Esophagus muscularis mucosa (tissue), 4 donors: Measurements from ENCODE around the gene NANOS1.

Source experiments
- EP300 ChIP-seq: sonication (generic); formaldehyde crosslinking; IDR thresholded peaks from one replicate; pipeline ENCODE4 v1.6.1; 2017; ENCODE audit warnings: antibody characterized with exemption
- POLR2A ChIP-seq: fragments of 450-650 bp; IDR thresholded peaks from one replicate; pipeline ENCODE4 v1.6.1; 2017; ENCODE audit warnings: antibody characterized with exemption, moderate library complexity, mild to moderate bottlenecking, low read depth
- POLR2AphosphoS5 ChIP-seq, 2 donors: sonication (generic); formaldehyde crosslinking; IDR thresholded peaks; one replicate each; pipeline ENCODE4 v1.6.1; 2017; ENCODE audit warnings: antibody characterized with exemption in 2 of 2
- TF ChIP-seq, protein P1 (sequence below), 3 experiments: fragments of 200-600 bp in 2 of 3; fragments of 450-650 bp in 1 of 3; sonication (generic) in 2 of 3; IDR thresholded peaks; one replicate each; pipeline ENCODE4 v1.5.1; 2017 to 2019; ENCODE audit warnings: antibody characterized with exemption in 3 of 3, mild to moderate bottlenecking in 2 of 3, moderate library complexity in 1 of 3

DNA sequence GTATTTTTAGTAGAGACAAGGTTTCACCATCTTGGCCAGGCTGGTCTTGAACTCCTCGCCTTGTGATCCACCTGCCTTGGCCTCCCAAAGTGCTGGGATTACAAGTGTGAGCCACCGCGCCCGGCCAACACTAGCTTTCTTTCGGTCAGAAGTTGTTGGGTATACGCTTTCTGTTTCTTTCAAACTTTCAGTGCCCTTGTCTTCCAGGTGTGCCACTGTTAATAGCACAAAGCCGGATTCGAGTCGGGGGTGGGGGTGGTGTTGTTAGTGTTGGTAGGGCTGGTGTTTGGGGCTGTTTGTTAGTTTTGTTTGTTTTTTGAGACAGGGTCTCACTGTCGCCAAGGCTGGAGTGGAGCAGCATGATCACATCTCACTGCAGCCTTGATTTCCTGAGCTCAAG, 33.8 kb upstream of the NANOS1 start:
- TF ChIP-seq, protein P1, sequence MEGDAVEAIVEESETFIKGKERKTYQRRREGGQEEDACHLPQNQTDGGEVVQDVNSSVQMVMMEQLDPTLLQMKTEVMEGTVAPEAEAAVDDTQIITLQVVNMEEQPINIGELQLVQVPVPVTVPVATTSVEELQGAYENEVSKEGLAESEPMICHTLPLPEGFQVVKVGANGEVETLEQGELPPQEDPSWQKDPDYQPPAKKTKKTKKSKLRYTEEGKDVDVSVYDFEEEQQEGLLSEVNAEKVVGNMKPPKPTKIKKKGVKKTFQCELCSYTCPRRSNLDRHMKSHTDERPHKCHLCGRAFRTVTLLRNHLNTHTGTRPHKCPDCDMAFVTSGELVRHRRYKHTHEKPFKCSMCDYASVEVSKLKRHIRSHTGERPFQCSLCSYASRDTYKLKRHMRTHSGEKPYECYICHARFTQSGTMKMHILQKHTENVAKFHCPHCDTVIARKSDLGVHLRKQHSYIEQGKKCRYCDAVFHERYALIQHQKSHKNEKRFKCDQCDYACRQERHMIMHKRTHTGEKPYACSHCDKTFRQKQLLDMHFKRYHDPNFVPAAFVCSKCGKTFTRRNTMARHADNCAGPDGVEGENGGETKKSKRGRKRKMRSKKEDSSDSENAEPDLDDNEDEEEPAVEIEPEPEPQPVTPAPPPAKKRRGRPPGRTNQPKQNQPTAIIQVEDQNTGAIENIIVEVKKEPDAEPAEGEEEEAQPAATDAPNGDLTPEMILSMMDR (IDR thresholded peaks at IDR 0.05): no peak
- TF ChIP-seq POLR2A (no peak), EP300 (no peak), POLR2AphosphoS5 (IDR thresholded peaks at IDR 0.05) (no peak)
